Aorta (tissue), 5 donors: ENCODE measurements around the gene COL11A1. TPM values are rescaled to one million over a fixed set of nuclear protein-coding genes. Genes with fewer than 3 reads are reported as not detected.

Experiments
- ATAC-seq: fragments of 200-7000 bp; cut with Tn5 transposase; one replicate; pipeline ENCODE4 v1.9.1; 2022; ENCODE audit warnings: moderate library complexity; ENCODE audit not compliant: low FRiP score
- DNase-seq, 2 donors: peaks; one replicate each; pipeline ENCODE4 v3.0.0-alpha.2; 2020
- H3K27ac ChIP-seq, 2 donors: one replicate each; pipeline ENCODE4 v1.5.1; 2013; ENCODE audit warnings: low read length in 2 of 2, mild to moderate bottlenecking in 2 of 2, moderate library complexity in 2 of 2, control low read depth in 1 of 2, inconsistent platforms in 1 of 2, low read depth in 1 of 2
- H3K27me3 ChIP-seq, 2 donors: one replicate each; pipeline ENCODE4 v1.6.1; 2013; ENCODE audit warnings: control low read depth in 1 of 2, low read length in 1 of 2, mild to moderate bottlenecking in 1 of 2, moderate library complexity in 1 of 2; ENCODE audit not compliant: insufficient read depth in 2 of 2, control insufficient read depth in 1 of 2
- H3K36me3 ChIP-seq, 2 donors: one replicate each; pipeline ENCODE4 v1.6.1; 2013; ENCODE audit warnings: control low read depth in 1 of 2, low read length in 1 of 2, mild to moderate bottlenecking in 1 of 2; ENCODE audit not compliant: insufficient read depth in 2 of 2, control insufficient read depth in 1 of 2
- H3K4me1 ChIP-seq, 2 donors: one replicate each; pipeline ENCODE4 v1.6.1; 2013; ENCODE audit warnings: low read length in 2 of 2, control low read depth in 1 of 2, mild to moderate bottlenecking in 1 of 2, moderate library complexity in 1 of 2; ENCODE audit not compliant: insufficient read depth in 2 of 2, control insufficient read depth in 1 of 2
- H3K4me3 ChIP-seq, 2 donors: one replicate each; pipeline ENCODE4 v1.5.1; 2013; ENCODE audit warnings: low read length in 2 of 2, control low read depth in 1 of 2, mild to moderate bottlenecking in 1 of 2
- H3K9me3 ChIP-seq: one replicate; pipeline ENCODE4 v1.6.1; 2013; ENCODE audit warnings: mild to moderate bottlenecking, low read length; ENCODE audit not compliant: control insufficient read depth
- WGBS, 2 donors: extraction: QIAGEN DNeasy Blood & Tissue Kit; methylation state at CpG; one replicate each; pipeline ENCODE4 v1.1.7; 2013; 5-methylcytosine and 5-hydroxymethylcytosine counted together
- intact Hi-C, 2 donors: fragments of 100-400 bp; cut with DNase I; formaldehyde crosslinking; loops; one replicate each; pipeline versions ENCODE4 v1.14.2 to v1.15.0; 2022
- polyA plus RNA-seq, 2 donors: library from polyadenylated mRNA; stranded (reverse); fragments of 200-250 nt; gene quantifications; one replicate each; pipeline ENCODE4 v1.2.3, GENCODE V29; 2013
- total RNA-seq, 2 donors: library from RNA; stranded (reverse); fragmentation: NEBNext Ultra II Directional; extraction: Animal tissue kit (Norgen Biotek cat#: 25700); gene quantifications; one replicate each; pipeline ENCODE4 v1.2.1, GENCODE V29; 2021
- donor health status: healthy with polysubstance abuse.
- donor health status: Bipolar disorder and iron deficiency.
- donor health status: DM: no; HTN: no; CAD: no.
- donor health status: DM: no; HTN: no; CAD: no.
- donor health status: DM: yes; HTN: yes; CAD: no.

Gene COL11A1
- total and polyA plus RNA-seq, 4 donors, result 0.29 to 8.4 TPM; not detected in 2

DNA sequence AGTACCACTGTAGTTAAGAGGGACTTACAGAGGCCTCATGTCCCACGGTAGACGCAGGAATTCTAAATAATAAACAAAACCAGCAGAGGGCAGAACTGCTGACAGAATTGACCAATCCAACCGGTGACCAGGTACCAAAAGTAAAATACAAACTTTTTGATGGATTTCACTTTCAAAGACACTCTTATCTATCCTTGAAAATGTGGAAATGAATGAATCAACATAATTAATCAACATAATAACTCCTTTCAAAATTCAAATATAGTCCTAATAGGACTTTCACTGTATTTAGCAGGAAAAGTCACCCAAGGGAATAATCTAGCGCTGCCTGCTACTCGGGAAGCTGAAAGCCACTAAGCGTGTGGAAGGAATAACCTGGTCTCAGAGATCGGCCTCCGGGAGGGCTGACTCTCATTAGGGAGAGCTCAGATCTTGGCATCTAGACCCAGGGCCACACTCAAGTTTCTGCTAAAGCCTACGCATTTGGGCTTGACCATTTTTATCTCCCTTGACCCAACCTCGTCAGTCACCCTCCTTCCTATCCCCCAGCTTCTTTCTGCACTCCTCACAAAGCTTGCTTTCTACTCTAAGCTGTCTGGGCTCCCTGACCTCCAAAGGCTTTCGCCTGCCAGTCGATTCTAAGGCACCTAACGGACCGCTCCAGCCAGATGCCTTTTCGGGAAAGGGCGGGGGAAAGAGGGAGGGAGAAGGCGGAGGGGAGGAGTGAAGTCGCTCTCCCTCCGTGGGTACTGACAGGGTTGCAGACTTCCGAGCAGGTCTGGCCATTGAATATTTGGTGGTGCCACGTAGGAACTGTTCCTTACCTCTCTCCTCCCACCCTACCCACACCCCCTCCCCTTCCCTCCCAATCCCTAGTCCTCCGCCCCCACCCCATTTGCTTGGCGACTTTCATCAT is 1.6 kb downstream of the COL11A1 start:
- no peaks in the 10 kb centered on the region for H3K9me3 ChIP-seq
- H3K27ac ChIP-seq, result no peak overlapping the region
- H3K27me3 ChIP-seq, result no peaks in the 10 kb centered on the region
- H3K4me1 ChIP-seq, result no peaks in the 10 kb centered on the region
- no peaks in the 10 kb centered on the region for H3K36me3 ChIP-seq
- 0 to 2% methylated on average over 19 to 23 of the region's 23 CpGs for WGBS, 2 donors
- intact Hi-C loops, result loop anchor here in 1 of 2 donors (10.0 kb wide), 1 partner anchor 418 kb away; the partner anchor contains the start of gene RNPC3
- ATAC-seq (peak; percentile 78), DNase-seq (peak; percentile 42 to 71)
- peak overlapping the region; percentile 4 to 27 for H3K4me3 ChIP-seq

GRCh38 chr1:103101399-103101798 is 6.9 kb downstream of the COL11A1 start:
- 59 to 75% methylated on average over 1 of the region's 1 CpG for WGBS, 2 donors
- Histone ChIP-seq H3K27me3 (no peaks in the 10 kb centered on the region), H3K4me1 (no peaks in the 10 kb centered on the region), H3K27ac (no peak overlapping the region), H3K9me3 (no peaks in the 10 kb centered on the region), H3K36me3 (no peaks in the 10 kb centered on the region), H3K4me3 (no peak overlapping the region)
- intact Hi-C loops, result loop anchor here in 1 of 2 donors (10.0 kb wide), 1 partner anchor 423 kb away; the partner anchor contains the start of gene RNPC3
- ATAC-seq (no peak), DNase-seq (no peak)

DNA sequence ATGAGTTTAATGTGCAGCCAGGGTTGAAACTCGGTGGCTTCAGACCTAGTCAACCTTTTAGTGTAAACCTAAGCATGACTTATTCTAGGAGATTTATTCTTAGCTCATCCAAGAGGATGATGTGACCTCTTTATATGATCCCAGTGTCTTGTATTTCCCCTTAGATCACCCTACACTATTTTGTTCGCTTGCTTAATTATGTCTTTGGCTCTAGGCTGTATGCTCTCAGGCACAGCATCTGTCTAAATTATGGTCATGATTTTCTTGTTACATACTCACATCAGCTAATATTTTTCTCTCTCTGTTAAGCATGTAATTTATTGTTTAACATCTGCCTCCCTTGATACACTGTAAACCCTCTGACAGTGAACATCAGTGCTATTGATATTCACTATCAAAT is 19.1 kb downstream of the COL11A1 start:
- no peak overlapping the region for H3K27ac ChIP-seq
- H3K27me3 ChIP-seq, result no peaks in the 10 kb centered on the region
- intact Hi-C loops, result no loop called here
- no peaks in the 10 kb centered on the region for H3K9me3 ChIP-seq
- H3K4me1 ChIP-seq, result no peaks in the 10 kb centered on the region
- WGBS, 2 donors, result 87% methylated on average over 2 of the region's 2 CpGs
- DNase-seq, result no peak
- no peak for ATAC-seq
- no peak overlapping the region for H3K4me3 ChIP-seq
- H3K36me3 ChIP-seq, result no peaks in the 10 kb centered on the region

- Histone ChIP-seq H3K9me3 (no peaks in the 10 kb centered on the region), H3K36me3 (no peaks in the 10 kb centered on the region), H3K4me3 (no peak overlapping the region), H3K27ac (no peak overlapping the region), H3K4me1 (no peaks in the 10 kb centered on the region), H3K27me3 (no peaks in the 10 kb centered on the region)
- ATAC-seq (no peak), DNase-seq (no peak)
- intact Hi-C loops, result no loop called here
- 69 to 80% methylated on average over 1 of the region's 1 CpG for WGBS, 2 donors
Measured at GRCh38 chr1:103087256-103087655, 21.1 kb downstream of the COL11A1 start.

DNA sequence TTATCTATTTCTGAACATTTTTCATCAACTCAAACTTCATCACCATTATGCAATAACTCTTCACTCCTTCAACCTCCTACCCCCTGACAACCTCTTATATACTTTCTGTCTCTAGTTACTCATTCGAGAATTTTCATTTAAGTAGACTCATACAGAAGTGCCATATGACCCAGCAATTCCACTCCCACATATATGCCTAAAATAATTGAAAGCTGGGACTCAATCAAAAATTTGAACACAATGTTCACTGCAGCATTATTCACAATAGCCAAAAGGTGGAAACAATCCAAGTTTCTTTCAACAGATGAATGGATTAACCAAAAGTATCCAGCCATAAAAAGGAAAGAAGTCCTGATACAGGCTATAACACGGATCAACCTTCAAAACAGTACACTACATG is 24.1 kb downstream of the COL11A1 start:
- intact Hi-C loops, result no loop called here
- ATAC-seq, result no peak
- Histone ChIP-seq H3K4me3 (no peak overlapping the region), H3K9me3 (no peaks in the 10 kb centered on the region), H3K36me3 (no peaks in the 10 kb centered on the region), H3K27me3 (no peaks in the 10 kb centered on the region), H3K27ac (no peak overlapping the region), H3K4me1 (no peaks in the 10 kb centered on the region)
- 10 to 29% methylated on average over 2 of the region's 2 CpGs for WGBS, 2 donors
- no peak for DNase-seq

GRCh38 chr1:103075316-103076000 is 32.9 kb downstream of the COL11A1 start:
- Histone ChIP-seq H3K27ac (no peak overlapping the region), H3K9me3 (no peaks in the 10 kb centered on the region), H3K27me3 (no peaks in the 10 kb centered on the region), H3K36me3 (no peaks in the 10 kb centered on the region), H3K4me3 (no peak overlapping the region), H3K4me1 (no peaks in the 10 kb centered on the region)
- DNase-seq (no peak), ATAC-seq (no peak)
- WGBS, 2 donors, result 31 to 53% methylated on average over 2 of the region's 2 CpGs
- intact Hi-C loops, result no loop called here

DNA sequence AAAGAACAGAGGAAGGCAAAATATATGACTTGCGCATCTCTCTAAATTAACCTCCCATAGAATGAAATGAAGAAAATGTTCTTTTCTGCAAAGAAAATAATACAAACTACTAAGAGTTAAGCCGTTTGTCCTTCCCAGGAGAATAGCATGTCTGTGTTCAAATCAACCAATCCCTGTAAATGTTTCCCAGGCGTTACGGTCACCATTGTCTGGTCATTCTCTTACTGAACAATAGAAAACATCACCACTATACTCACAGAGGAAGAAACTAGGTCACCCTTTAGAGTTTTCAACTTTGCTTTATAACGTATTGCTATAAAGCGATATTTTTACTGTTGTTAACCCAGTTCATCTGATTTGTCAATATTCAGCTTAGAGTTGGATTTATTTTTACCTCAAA is 34.1 kb downstream of the COL11A1 start:
- H3K9me3 ChIP-seq, result no peaks in the 10 kb centered on the region
- H3K4me1 ChIP-seq, result no peaks in the 10 kb centered on the region
- no peak for ATAC-seq
- no peak for DNase-seq
- 83 to 88% methylated on average over 6 of the region's 6 CpGs for WGBS, 2 donors
- no peak overlapping the region for H3K27ac ChIP-seq
- no peak overlapping the region for H3K4me3 ChIP-seq
- intact Hi-C loops, result no loop called here
- no peaks in the 10 kb centered on the region for H3K36me3 ChIP-seq
- H3K27me3 ChIP-seq, result no peaks in the 10 kb centered on the region

DNA sequence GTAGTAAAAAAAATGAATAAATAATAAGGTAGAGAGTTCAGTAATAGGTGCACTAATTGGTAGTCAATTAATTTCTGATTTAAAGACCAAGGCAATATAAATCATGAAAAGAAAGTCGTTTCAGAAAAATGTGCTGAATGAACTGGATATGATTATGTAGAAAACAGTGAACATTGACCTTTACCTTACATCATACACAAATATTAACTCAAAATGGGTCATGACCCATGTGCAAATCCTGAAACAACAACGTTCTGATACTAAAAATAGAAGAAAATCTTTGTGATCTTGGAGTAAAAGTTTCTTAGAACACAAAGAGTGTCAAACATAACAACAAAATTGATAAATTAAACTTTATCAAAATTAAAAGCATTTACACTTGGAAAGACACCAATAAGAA is 39.1 kb downstream of the COL11A1 start:
- WGBS, 2 donors, result 16 to 20% methylated on average over 2 of the region's 2 CpGs
- Histone ChIP-seq H3K9me3 (no peaks in the 10 kb centered on the region), H3K27me3 (no peaks in the 10 kb centered on the region), H3K27ac (no peak overlapping the region), H3K4me1 (no peaks in the 10 kb centered on the region), H3K36me3 (no peaks in the 10 kb centered on the region), H3K4me3 (no peak overlapping the region)
- ATAC-seq, result no peak
- DNase-seq, result no peak
- intact Hi-C loops, result no loop called here
